ENCODE measurements around the gene MACF1.

Gene MACF1

GRCh38 chr1:39317910-39318633 lies 113.6 kb downstream of the MACF1 start:
- no peak for DNase-seq

- DNase-seq, result no peak
Measured at GRCh38 chr1:39321979-39322378, 117.5 kb downstream of the MACF1 start.

DNA sequence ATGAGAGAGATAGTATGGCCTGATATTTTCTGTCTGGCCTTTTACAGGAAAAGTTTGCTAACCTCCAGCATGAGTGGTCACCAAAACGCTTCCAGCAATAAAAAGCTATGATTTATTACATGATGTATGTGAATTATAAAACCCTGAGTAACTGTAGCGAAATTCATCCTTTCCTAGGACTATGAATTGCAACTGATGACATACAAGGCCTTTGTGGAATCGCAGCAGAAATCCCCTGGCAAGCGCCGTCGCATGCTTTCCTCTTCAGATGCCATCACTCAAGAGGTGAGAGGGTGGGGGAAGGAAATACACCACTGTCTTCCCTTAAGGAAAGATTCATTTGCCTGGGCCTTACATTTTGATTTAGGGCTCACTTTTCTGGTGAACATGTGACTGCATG lies 117.9 kb downstream of the MACF1 start:
- DNase-seq, result no peak

GRCh38 chr1:39324888-39325287 lies 120.4 kb downstream of the MACF1 start:
- no peak for DNase-seq

- no peak for DNase-seq
Measured at GRCh38 chr1:39326836-39327235, 122.3 kb downstream of the MACF1 start.

GRCh38 chr1:39328095-39328494 lies 123.6 kb downstream of the MACF1 start:
- DNase-seq, result no peak

DNA sequence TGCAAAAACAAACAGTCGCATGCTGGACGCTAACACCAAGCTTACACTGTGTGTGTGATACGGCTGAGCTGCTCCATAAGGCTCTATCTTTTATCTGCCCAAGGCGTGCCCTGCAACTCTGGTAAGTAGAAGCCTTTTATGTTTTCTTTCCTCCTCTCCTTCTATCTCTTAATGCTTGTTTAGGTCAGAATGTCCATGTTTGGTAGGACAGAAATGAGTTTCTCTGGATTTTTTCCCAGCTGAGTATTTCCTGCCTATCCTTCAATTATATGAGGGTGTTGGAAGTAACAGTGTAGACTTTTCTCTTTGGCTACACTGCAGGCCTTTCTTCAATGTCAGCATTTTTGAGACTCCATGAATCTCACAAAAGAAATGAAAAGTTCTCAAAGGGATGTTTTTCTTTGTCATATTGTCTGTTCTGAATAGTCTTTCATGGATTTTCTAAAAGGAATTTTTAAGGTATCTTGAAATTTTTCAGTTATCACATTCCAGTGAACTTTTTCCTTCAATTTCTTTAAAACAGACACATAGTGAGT lies 124.2 kb downstream of the MACF1 start:
- DNase-seq, result no peak

- DNase-seq, result no peak
Measured at GRCh38 chr1:39331647-39332046, 127.2 kb downstream of the MACF1 start.

GRCh38 chr1:39332291-39332690 lies 127.8 kb downstream of the MACF1 start:
- no peak for DNase-seq

DNA sequence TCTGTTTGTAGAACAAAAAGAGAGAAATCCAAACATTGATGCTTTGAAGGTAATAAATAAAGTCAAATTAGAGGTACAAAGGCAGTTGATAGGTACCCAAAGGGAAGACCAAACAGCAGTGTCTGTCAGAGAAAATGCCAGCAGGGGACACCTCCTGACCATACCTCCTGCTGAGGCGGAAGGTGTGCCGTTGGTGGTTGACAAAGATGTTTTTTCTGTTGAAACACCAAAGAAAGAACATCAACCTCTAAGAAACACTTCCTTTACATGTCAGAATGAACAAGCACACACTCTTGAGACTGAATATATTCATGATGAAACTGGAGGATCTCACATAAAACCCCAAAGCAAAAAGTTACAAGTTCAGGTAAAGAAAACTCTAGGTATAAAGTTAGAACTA lies 128.3 kb downstream of the MACF1 start:
- no peak for DNase-seq

GRCh38 chr1:39333296-39333695 lies 128.8 kb downstream of the MACF1 start:
- no peak for DNase-seq

- no peak for DNase-seq
Measured at GRCh38 chr1:39335216-39335615, 130.7 kb downstream of the MACF1 start.

DNA sequence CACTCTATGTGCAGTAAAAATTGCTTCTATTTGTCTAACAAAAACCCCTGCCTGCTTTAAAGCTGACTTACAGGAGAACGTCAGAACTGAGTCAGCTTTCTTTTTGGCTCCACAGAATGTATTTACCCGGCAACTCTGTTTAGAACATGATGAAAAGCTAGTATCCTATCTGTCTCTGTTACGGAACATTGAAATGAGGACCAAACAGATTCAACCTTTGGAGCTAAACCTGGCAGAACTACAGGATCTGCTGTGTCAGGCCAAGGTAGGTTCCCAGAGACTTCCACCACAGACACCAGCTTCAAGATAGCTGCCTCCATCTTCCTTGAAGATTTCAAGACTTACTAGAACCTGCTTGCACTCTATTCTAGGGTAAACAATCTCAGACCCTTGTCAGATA lies 132.6 kb downstream of the MACF1 start:
- no peak for DNase-seq

DNA sequence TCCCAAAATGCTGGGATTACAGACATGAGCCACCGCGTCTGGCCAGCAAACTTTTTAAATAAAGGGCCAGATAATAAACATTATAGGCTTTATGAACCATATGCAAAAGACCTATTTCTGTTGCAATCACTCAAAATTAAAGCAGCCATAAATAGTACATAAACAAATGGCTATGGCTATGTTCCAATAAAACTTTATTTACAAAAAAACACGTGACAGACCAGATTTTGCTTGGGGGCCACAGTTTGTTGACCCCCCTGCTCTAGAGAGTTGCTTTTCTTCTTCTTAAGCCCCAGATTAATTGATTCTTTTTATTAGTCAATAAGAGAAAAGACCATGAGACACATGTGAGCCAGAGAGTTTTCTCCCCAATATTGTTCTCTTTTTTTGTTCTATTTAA lies 138.3 kb downstream of the MACF1 start:
- no peak for DNase-seq

- DNase-seq, result peak; percentile 84
Measured at GRCh38 chr1:39344394-39345154, 140.1 kb downstream of the MACF1 start.

- DNase-seq, result no peak
Measured at GRCh38 chr1:39346872-39347271, 142.4 kb downstream of the MACF1 start.

DNA sequence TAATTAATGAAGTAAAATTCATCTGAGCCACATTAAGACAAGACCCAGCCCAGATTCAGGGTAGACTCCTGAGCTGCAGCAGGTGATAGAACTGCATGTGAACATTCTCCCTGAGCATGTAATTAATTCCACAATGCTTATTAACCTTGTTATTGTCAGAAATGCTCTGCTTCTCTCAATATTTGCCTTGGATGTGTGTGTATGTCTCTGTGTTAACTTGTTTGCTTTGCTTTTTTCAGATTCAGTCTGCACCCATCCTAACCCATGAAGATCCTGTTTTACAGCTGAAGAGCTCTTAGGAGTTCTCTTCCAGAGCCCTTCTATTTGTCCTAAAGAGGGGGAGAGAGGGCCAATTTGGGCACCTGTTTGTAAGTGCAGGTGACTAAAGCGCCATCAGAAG lies 143.8 kb downstream of the MACF1 start:
- peak; percentile 22 for DNase-seq

GRCh38 chr1:39352881-39353280 lies 148.4 kb downstream of the MACF1 start:
- DNase-seq, result no peak

DNA sequence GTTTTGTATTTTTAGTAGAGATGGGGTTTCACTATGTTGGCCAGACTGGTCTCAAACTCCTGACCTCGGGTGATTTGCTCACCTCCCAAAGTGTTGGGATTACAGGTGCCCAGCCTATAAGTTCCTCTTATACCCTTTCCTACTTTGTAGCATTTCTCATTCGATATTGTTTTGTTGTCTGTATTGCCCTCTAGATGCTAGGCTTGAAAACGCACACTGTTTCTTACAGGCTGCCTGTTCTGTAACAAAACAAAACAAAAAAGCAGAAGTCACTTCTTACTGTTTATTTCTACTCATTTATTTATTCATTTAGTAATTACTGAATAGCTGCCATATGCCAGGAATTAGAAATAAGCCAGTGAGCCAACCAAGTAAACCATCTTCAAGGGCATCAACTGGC lies 150.1 kb downstream of the MACF1 start:
- no peak for DNase-seq

DNA sequence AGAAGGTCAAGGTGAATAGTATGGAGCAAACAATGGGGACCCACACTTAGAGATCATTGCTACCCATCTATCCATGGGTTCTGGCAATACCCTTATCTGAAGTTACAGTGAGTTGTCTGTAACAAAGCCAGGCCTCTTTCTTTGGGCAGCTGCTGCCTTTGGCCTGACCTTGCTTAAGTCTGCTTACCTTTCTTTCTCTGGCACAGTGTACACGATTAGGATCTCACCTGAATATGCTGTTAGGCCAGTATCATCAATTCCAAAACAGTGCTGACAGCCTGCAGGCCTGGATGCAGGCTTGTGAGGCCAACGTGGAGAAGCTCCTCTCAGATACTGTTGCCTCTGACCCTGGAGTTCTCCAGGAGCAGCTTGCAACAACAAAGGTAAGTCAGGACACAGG lies 154.0 kb downstream of the MACF1 start:
- no peak for DNase-seq

GRCh38 chr1:39359028-39359570 lies 154.6 kb downstream of the MACF1 start:
- DNase-seq, result no peak

DNA sequence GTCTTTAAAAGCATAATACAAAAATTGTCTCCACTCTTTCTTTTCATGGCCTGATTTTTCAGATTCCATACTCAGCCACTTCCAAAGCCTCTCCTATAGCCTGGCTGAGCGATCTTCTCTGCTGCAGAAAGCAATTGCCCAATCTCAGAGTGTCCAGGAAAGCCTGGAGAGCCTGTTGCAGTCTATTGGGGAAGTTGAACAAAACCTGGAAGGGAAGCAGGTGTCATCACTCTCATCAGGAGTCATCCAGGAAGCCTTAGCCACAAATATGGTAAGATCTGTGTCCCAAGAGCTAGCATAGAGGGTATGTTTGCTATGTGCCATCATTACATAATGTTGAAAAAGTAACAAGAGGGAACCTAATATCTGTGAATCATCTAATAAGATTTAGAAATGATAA lies 156.2 kb downstream of the MACF1 start:
- DNase-seq, result no peak

GRCh38 chr1:39361446-39361845 lies 157.0 kb downstream of the MACF1 start:
- DNase-seq, result no peak

GRCh38 chr1:39363267-39363666 lies 158.8 kb downstream of the MACF1 start:
- no peak for DNase-seq

Data from DMS79 (cell line).